22Rv1 (cell line): ENCODE data around the gene NDUFAF3.

Experiments used
- CTCF ChIP-seq: fragments of 450-650 bp; IDR thresholded peaks from 2 replicates; pipeline ENCODE4 v1.5.1; 2017; ENCODE audit warnings: mild to moderate bottlenecking
- ZFX ChIP-seq: fragments of 450-650 bp; IDR thresholded peaks from 2 replicates; pipeline ENCODE4 v1.6.1; 2017; ENCODE audit warnings: antibody characterized with exemption, borderline replicate concordance

GRCh38 chr3:49025793-49026520 is 4.0 kb downstream of the NDUFAF3 start:
- TF ChIP-seq CTCF = no peak
- no peak for TF ChIP-seq ZFX
